ENCODE data around the gene ACTR3C.

The ACTR3C gene

DNA sequence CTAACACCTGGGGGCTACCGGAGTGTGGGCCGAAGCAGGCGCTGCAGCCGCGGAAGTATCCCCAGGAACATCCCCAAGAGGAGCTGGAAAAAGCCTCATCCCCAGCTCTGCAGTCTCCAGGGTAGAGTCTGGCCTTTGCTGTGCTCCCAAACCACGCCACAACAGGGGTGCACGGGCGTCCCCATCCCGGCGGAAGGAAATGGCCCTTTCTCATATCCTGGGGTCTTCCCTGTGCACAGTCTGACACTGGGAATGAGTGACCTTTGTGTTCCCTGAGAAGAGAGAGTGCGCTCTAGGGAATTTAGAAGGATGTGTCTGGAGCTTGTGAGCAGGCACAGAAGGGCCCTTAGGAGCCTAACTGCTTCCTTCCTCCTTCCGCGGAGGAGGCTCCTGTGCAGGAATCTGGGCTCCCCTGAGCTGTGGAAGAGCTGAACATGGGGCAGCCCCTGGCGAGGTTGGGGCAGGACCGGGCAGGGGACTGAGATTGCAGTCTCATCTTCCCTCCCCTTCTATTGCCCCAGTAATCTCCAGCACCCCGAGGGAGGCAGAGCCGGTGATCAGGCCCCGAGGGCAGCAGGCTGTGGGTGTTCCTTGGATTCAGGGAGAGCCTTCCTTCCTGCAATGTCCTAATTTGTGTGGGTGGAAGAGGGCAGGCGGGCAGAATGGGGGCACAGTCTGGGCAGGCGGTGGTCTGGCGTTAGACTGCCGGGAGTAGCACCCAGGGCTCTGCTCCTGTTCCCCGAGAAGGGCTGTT, 46.6 kb upstream of the ACTR3C start:
- H3K4me3 ChIP-seq (ENCODE audit: low read depth, low read length) = peak overlapping the region; percentile 95
- TF ChIP-seq, protein P1, sequence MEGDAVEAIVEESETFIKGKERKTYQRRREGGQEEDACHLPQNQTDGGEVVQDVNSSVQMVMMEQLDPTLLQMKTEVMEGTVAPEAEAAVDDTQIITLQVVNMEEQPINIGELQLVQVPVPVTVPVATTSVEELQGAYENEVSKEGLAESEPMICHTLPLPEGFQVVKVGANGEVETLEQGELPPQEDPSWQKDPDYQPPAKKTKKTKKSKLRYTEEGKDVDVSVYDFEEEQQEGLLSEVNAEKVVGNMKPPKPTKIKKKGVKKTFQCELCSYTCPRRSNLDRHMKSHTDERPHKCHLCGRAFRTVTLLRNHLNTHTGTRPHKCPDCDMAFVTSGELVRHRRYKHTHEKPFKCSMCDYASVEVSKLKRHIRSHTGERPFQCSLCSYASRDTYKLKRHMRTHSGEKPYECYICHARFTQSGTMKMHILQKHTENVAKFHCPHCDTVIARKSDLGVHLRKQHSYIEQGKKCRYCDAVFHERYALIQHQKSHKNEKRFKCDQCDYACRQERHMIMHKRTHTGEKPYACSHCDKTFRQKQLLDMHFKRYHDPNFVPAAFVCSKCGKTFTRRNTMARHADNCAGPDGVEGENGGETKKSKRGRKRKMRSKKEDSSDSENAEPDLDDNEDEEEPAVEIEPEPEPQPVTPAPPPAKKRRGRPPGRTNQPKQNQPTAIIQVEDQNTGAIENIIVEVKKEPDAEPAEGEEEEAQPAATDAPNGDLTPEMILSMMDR (IDR thresholded peaks at IDR 0.05; ENCODE audit: borderline replicate concordance, insufficient read depth, low read depth, low read length) = no peak

DNA sequence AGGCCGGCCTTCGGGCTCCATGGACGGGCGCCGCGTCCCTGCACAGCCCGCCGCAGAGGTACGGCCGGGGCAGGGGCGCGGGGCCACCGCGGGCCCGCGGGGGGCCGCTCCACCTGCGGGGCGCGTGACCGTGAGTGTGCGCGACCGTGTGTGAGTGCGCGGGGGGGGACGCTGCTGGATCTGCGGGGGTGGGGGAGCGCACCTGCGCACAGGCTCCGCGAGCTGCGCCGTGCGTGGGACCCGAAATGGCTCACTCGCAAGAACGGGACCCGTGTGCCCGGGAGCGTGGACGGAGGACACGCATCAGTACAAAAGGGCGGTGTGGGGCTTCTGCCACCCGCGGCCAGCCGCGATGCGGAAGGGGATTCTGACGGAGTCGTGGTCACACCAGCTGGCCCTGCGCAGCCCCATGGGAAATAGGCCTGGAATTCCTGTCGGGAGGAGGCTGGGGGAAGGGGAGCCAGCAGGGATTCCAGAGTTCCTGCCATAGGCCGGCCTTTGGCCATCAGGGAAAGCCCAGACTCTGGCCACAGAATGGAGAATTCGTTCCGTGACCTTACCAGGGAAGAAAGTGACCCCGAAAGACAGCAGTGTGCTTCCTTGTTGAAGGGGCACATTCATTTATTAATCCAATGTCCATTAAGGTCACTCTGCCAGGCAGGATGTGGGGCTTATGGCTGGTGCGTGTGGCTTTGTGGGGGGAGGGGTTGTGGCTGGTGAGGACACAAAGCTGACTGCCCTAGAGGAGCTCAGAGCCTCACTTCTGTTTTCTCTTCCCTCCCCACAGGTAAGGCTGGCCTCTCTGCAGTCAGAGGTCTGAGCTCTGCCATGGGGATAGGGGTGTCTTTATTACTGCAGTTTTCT, 45.8 kb upstream of the ACTR3C start:
- TF ChIP-seq, protein P1 (IDR thresholded peaks at IDR 0.05; ENCODE audit: borderline replicate concordance, insufficient read depth, low read depth, low read length) = no peak
- peak overlapping the region; percentile 95 for H3K4me3 ChIP-seq (ENCODE audit: low read depth, low read length)

DNA sequence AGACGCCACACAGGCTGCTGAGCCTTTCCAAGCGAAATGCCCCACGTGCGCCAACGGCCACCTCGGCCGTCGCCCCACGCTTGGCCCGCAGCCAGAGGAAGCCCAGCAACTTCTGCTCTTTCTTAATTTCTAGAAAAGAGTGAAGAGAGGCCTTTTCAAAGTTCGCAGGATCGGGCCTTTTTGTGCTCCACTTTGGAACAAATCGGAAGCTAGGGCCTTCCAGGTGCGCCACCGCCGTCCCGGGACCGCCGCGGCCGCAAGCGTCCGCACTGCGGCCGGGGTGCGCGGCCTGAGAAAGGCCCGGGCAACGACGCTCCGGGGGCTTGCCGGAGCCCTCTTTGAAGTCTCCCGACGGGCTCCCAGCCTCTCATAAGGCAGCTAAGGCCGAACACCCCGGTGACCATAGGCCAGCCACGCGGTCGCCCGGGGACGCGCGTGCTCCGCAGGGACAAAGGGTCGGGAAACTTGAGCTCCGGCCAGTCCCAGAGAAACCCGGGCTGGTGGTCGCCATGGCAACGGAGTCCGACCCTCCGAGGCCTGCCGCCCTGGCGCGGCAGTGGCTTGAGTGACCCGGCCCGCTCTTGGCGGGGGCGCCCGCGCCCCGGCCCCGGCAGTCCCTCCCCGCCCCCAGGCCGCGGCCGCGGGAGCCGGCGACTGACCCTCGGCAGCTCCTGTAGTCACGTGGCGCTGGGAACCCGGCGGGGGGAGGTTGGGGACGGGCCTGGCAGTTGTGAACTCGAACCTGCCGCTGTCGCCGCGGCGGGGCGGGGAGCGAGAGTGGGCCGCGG, 44.9 kb upstream of the ACTR3C start, which contains the start of gene REPIN1:
Gene REPIN1, plus strand, starts transcription at position 727 of the 788 bp plus-strand sequence. CDS start 890 bp downstream, outside the sequence.
- peak within 1 kb of the TSS; percentile 95 for H3K4me3 ChIP-seq (ENCODE audit: low read depth, low read length)
- TF ChIP-seq, protein P1 (IDR thresholded peaks at IDR 0.05; ENCODE audit: borderline replicate concordance, insufficient read depth, low read depth, low read length) = no peak

DNA sequence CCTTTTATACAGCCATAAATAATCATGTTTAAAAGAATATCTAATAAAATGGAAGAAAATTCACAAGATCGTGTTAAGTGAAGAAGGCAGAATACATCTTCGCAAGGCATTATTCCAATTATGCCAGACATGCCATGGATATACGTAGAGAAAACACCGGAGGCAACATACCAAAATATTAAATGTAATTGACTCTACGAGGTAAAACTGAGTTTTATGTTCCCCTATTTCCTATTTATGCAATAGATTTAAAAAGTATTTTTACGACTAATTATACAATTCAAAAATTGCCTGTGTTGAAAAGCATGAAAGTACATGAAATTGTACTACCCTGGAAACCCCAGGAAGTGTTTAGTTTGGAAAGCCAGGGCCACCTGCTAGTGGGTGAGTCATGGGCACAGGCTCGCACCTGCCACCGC, 44.3 kb upstream of the ACTR3C start:
- TF ChIP-seq, protein P1 (IDR thresholded peaks at IDR 0.05; ENCODE audit: borderline replicate concordance, insufficient read depth, low read depth, low read length) = no peak
- peak overlapping the region; percentile 95 for H3K4me3 ChIP-seq (ENCODE audit: low read depth, low read length)

DNA sequence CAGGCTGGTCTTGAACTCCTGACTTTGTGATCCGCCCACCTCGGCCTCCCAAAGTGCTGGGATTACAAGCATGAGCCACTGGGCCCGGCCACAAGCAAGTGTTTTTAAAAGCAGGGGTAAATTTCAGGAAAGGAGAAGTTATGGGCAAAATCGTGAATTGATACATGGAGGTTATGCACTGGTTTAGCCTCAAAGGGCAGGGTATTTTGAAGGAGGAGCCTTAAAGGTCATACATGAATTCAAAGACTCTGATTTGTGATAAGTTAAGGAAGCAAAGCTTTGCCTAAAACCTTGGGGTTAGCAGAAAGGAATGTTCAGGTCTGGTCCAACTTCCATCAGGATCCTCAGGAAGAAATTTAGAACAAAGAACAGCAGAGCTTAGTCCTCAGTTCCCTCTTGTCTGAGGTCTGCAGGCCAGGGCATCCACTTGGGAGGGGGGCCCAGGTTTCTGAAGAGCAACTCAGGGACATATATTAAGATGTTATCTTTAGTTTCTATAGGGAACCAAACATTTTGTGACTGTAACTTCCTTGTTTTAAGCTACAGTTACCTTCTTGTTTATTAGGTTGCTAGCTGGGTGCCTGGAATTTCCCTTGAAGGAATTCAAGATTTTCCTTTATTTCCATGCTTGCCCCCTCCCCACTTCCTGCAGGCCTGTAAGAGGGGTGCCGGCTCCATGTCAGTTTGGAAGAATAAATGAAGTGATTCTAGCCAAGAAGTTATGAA, 42.5 kb upstream of the ACTR3C start:
- no peak overlapping the region for H3K4me3 ChIP-seq (ENCODE audit: low read depth, low read length)
- TF ChIP-seq, protein P1 (IDR thresholded peaks at IDR 0.05; ENCODE audit: borderline replicate concordance, insufficient read depth, low read depth, low read length) = no peak

DNA sequence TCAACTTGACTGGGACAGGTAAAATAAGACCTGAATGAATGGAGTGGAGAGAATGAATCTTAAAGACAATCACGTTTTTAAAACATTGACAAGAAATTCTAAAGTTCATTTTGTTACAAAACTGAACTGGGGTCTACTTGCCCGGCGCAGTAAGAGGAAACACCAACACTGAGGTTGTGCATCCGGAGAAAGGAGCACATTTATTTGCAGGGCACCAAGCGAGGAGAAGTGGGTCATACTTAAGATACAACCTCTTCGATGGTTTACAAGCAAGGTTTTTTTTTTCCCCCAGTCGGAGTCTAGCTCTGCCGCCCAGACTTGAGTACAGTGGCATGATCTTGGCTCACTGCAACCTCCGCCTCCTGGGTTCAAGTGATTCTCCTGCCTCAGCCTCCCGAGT, 41.8 kb upstream of the ACTR3C start:
- H3K4me3 ChIP-seq (ENCODE audit: low read depth, low read length) = no peak overlapping the region
- TF ChIP-seq, protein P1 (IDR thresholded peaks at IDR 0.05; ENCODE audit: borderline replicate concordance, insufficient read depth, low read depth, low read length) = no peak
